ENCODE data around the gene VTCN1. TPM values are rescaled to one million over a fixed set of nuclear protein-coding genes. Genes with fewer than 3 reads are reported as not detected.

VTCN1 gene
- total RNA-seq, 4 donors from 2014 or later = not detected

- TF ChIP-seq, protein P1, sequence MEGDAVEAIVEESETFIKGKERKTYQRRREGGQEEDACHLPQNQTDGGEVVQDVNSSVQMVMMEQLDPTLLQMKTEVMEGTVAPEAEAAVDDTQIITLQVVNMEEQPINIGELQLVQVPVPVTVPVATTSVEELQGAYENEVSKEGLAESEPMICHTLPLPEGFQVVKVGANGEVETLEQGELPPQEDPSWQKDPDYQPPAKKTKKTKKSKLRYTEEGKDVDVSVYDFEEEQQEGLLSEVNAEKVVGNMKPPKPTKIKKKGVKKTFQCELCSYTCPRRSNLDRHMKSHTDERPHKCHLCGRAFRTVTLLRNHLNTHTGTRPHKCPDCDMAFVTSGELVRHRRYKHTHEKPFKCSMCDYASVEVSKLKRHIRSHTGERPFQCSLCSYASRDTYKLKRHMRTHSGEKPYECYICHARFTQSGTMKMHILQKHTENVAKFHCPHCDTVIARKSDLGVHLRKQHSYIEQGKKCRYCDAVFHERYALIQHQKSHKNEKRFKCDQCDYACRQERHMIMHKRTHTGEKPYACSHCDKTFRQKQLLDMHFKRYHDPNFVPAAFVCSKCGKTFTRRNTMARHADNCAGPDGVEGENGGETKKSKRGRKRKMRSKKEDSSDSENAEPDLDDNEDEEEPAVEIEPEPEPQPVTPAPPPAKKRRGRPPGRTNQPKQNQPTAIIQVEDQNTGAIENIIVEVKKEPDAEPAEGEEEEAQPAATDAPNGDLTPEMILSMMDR (IDR thresholded peaks at IDR 0.05; ENCODE audit: low read depth) = no peak
Measured at GRCh38 chr1:117138106-117138505, 72.6 kb downstream of the VTCN1 start.

DNA sequence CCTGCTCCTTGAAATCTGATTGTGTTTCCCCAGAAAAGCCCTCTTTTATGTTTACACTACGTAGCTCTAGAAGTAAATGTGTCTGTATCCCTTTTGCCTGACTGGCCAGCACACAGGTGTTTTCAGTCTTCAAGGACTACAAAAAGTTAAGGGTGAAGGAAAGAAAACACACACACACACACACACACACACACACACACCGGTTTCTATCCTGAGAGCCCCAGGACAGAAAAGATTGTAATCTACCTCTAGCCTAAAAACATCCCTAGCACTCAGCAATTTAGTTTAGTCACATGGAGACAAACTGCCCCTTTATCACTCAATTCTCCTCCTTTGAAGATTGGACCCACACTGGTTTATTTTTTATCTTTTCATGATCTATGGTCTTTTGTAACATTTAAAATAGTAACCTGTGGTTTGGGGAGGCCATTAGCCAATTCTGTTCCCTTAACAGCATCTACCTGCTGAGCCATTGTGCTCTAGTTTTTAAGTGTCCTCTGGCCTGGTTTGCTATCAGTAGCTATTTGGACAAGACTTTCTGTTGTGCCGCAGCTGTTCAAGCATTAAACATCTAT lies 73.4 kb downstream of the VTCN1 start:
- TF ChIP-seq, protein P1 (IDR thresholded peaks at IDR 0.05; ENCODE audit: low read depth) = no peak

DNA sequence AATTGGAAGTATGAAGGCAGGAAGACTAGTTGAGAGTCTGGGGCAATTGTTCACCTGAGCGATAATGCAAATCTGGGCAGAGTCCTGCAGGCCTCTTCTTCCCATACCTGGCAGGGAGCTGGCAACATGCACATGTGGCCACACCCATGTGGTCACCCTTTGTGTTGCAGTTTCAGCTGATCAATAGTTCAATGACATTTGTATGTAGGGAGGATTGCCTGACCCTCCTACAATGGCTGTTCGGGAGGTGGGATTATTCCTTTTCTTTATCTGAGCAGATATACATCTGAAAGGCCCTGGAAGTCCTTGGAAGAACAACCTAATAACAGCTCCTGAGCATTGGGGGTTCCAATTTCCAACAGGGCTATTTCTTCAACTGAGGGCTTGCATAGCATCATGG lies 74.0 kb downstream of the VTCN1 start:
- TF ChIP-seq, protein P1 (IDR thresholded peaks at IDR 0.05; ENCODE audit: low read depth) = no peak

DNA sequence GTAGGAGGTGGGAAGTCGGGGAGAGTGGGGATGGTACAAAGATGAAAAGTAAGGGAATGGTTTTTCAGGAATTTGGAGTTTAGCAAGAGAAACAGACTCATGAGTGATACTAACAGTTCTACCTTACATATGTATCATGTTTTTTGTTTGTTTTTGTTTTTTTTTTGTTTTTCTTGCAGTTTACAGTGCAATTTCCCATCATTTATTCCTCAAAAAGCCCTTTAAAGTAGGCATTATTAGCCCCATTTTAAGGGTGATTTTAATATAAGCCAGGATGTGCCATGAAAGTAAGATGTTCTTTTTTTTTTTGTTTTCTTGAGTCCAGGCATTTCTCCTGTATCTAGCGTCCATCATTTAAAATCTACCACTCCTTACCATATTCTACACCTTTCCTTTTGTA lies 75.4 kb downstream of the VTCN1 start:
- TF ChIP-seq, protein P1 (IDR thresholded peaks at IDR 0.05; ENCODE audit: low read depth) = no peak

- TF ChIP-seq, protein P1 (IDR thresholded peaks at IDR 0.05; ENCODE audit: low read depth) = no peak
Measured at GRCh38 chr1:117130526-117130925, 80.2 kb downstream of the VTCN1 start.

GRCh38 chr1:117128323-117129079 lies 82.2 kb downstream of the VTCN1 start:
- TF ChIP-seq, protein P1 (IDR thresholded peaks at IDR 0.05; ENCODE audit: low read depth) = no peak

- TF ChIP-seq, protein P1 (IDR thresholded peaks at IDR 0.05; ENCODE audit: low read depth) = no peak
Measured at GRCh38 chr1:117127795-117128194, 82.9 kb downstream of the VTCN1 start.
